NCI-H460 (cell line): ENCODE measurements around the gene ZMIZ1. TPM values are rescaled to one million over a fixed set of nuclear protein-coding genes. Genes with fewer than 3 reads are reported as not detected.
A peak's percentile ranks its signal among the peaks of the same experiment; 100 is the strongest.

Experiments
- DNase-seq: peaks from one replicate; pipeline ENCODE4 v3.0.0-alpha.2; 2016; ENCODE audit warnings: low read depth; ENCODE audit errors: extremely low read depth
- total RNA-seq: library from RNA; depleted of rRNA; stranded (reverse); fragments of >200 nt; shearing (Covaris generic); gene quantifications from 2 replicates; pipeline ENCODE4 v1.2.3, GENCODE V29; 2014

The ZMIZ1 gene
- total RNA-seq, 1 experiment from 2014 or later = 33.8 TPM

GRCh38 chr10:79238606-79239005, 169.8 kb downstream of the ZMIZ1 start:
- DNase-seq = no peak

DNA sequence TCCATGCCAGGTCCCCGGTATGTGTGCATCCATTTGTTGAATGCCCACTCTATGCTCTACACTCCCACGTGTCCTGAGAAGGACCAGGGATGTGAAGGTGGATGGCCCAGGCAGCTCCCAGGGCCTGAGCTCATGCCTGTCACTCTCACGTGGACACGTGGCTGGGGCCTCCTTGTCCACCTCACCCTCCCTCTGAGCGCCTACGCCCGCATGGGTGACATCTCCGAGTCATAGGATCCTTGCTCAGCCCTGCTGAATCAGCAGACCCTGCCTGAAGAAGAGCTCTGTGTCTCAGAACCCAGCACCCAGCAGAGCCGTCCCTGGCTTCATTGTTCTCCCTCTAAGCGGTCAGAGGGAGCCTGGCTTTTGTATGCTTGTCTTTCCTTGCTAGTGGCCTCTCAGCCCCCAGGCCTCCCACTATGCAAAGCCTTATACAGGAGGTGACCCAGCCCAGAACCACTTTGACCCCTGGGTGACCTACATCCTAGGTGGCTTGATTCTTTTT, 170.6 kb downstream of the ZMIZ1 start:
- no peak for DNase-seq

DNA sequence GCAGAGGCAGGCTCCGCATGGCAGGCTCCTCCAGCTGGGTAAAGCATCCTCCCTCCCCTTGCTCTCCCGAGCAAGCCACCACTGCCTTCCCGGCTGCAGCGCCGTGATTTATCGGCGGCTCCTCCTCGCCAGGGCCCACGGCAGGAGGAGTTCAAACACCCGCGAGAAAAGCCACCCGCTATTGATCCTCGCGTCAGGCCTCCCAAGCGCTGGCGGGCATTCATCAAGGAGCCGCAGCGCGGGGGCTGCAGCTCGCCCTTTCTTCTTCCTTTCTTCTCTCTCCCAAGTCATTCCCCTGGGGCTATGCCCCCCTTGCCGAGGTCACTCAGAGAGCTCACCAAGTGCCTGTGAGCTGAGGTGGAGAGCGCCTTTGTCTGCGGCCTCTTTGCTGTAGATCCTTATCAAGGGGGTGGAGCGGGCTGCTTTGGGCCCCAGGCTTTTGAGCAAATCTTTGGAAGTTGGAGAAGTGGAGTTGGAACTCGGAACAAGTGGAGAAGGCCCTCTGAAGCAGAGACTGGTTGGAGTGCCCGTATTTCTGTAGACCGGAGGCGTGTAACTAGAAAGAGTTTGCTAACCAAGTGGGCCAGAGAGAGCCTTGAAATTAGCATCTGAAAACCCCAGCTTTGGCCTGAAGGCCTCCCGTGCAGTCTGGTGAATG, 171.3 kb downstream of the ZMIZ1 start:
- no peak for DNase-seq

DNA sequence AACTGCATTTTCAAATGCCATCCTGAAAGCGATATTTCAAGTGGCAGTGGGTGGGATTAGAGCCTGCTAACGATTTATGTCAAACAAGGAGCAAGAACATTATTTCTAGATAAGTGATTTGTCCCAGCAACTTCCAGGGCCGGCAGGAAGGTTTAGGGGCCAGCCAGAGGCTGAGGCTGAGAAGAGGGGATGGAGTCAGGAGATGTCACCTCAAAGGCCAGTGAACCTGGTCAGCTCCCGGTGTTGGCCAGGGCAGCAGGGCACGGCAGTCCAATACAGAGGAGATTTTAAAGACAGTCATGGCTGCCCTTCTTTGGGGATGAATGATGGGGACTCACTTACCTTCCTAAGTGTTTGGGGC, 172.8 kb downstream of the ZMIZ1 start:
- DNase-seq = no peak

- DNase-seq = no peak
These were observed 173.3 kb downstream of the ZMIZ1 start for GRCh38 chr10:79241990-79242619.

DNA sequence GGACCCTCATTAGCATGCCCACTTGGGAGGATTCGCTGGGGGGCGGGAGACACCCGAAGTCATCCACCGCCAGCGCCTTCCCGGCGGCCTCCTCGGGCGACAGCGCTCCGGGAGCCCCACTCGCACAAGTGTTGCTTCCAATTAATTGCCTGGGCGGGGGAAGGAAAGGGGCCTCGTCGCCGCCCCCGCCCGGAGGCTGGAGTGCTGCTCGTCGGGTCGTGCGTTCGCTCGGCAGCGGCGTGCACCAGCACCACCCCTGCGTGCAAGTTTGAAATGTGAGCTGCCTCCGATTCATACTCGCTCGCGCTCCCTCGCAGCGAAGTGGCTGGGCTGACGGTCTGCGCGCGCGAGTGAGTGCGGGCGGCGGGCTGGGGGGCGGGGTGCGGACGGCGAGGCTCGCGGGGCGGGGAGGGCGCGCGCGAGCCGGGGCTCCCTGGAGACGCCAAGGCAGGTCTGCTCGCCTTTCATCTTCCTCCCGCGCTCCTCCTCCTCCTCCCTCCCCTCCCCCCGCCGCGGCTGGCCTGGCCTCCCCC, 173.9 kb downstream of the ZMIZ1 start:
- peak; percentile 16 for DNase-seq

DNA sequence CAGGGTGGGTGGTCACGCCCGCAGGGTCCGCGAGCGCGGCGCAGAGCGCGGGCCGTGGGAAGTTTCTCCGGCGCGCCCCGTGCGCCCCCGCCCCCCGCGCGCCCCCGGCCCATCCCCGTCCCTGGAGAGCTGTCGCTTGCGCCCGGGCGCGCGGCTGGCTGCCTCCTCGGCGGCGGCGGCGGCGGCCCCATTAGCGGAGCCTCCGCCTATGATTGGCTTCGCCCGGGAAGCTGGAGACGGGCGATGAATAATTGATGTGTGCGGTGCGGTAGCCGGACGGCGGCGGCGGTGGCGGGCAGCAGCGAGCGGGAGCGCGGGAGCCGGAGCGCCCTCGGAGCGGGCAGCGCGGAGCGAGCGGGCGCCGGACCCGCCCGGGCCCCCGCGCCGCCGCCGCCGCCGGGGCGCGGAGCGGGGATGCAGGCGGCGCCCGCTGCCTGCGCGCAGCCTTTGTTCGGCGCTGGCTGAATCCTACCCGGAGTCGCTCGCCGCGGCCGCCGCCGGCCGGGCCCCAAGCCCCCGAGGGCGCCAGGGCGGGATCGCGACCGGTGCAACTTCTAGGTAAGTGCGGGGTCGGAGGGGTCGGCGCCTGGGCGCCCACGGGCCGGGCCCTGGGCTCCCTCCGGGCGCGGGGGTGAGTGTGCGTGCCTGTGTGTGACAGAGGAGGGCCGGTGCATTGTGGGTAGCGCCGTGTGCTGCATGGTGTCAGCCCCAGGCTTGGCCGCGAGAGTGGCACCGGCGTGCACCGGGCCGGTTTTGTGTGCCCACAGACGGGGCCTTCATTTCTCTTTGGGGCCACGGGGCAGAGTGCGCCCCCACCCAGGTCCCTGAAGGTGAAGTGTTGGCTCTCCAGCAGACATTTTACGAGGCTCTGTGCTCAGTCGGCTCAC, 174.7 kb downstream of the ZMIZ1 start:
- DNase-seq = no peak

- no peak for DNase-seq
These were observed 175.3 kb downstream of the ZMIZ1 start for GRCh38 chr10:79244068-79244442.

GRCh38 chr10:79244841-79245504, 176.2 kb downstream of the ZMIZ1 start:
- DNase-seq = no peak

DNA sequence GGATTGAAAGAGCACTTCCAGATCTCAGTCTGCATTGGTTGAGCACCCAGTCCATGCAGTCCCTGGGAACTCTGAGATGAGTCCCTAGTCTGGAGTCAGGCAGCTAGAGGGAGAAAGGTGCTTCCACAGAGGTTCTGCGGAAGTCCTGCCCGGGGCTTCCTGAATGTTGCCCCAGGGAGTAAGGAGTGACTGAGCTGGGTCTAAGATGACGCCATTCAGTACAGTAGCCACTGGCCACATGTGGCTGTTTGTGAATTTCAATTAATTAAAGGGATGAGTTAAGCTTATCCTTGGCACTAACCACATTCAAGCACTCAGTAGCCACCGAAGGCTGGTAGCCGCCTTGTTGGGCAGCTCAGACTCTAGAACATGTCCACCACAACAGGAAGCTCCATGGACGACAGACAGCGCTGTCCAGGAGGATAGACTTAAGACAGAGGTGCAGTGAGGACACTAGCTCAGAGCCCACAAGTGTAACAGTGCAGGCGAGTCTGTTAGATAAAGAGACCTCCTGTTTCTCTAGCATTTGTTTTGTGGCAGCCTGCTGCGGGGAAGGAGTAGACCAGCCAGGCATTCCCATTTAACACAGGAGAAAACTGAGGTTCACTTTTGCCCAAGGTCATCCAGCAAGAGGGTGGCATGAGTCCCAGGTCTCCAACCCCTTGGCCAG, 176.9 kb downstream of the ZMIZ1 start:
- DNase-seq = no peak

- no peak for DNase-seq
These were observed 177.4 kb downstream of the ZMIZ1 start for GRCh38 chr10:79246209-79246581.

DNA sequence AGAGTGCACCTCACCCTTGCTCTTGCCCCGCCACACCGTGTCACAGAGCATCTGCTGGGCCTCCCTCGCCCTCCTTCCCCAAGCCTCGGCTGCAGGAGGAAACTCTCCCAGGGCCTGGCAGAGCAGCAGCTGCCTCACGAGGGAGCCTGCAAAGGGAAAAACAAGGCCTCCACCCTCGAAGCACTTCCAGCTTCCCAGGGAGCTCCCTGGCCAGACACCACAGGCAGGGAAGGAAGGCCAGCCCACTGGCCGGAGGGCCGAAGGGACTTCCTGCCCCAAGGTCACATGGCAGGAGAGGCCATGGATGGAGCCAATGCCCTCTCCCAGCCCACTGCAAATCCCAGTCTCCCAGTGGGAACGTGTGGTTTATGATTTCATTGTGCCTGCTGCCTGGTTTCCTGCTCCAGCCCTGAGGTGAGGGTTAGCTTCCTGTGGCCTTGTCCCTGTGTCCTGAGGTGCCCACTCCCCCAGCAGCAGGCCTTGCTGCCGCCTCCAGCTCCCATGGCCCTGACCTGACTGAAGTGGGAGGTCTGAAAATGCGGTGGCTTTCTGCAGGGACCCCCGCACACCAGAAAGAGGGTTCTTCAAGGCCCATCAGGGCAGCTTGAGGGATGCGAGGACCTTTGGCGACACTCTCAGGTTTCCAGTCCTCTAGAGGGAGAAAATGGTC, 178.0 kb downstream of the ZMIZ1 start:
- no peak for DNase-seq

DNA sequence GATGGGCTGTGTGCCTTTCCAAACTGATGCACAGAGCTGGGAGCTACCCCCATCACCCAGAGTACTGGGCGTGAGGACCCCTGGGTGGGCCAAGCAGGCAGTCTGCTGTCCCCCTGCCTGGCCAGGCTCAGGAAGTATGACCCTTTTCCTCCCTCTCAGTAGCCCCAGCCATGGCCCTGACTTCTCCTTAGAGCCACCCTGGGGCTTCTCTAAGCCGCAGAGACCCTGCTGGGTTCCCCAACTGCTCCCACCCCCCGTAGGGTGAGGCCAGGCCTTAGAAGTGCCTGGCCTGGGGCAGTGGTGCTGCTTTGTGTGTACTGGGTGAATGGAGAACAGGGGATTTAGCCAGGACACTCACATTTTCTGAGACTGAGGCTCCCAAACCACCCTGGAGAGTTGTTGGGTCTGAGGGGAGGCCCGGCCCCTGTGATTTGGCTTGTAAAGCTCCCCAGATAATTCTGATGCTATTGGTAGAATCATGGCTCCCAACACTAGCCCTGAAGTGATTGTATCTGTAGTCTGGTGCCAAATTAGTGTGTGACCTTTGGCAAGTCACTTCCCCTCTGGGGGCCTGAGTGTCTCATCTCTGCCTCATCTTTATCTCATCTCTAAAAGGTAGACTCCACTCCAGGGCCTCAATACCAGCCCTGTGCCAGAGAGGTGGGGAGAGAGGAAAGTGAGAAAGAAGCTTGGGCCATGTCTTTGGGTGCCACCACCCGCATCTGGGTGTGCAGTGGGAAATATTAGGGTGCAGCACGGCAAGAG, 178.8 kb downstream of the ZMIZ1 start:
- no peak for DNase-seq

DNA sequence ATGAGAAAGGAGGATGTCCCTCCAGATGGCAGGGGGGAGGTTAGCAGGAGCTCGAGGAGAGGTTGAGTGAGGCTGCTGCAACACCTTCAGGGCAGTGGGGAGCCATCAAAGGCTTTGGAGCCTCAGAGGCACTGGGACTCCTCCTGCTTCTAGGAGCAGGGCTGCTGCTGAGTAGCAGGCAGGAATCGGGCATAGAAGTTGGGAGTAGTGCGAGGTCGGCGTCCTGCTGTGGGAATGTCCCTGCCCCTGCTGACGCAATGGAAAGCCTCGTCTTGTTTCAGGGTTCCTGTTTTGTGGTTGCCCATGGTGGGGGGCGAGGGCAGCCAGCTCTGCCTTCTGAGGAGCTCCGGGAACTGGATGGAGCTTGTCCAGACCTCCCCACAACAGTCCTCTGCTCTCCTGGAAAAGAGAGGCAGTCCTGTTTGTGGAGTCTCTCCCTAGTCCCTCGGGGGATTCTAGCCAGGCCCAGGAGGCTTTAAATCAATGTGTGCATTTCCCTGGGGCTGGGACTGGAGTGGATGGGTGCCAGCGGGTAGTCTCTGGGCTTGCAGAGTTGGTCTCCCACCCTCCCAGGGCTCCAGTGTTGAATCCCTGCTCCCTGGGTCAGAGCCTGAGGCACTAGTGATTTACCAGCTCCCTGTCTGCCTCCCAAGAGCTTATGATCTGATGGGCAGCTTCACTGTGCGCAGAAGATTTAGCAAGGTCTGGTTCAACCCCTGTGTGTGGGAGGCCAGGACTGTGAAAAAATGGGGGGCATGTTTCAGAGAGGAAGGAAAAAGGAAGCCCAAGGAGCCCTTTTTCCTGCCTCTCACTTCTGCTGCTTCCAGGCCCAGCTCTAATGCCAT, 179.8 kb downstream of the ZMIZ1 start:
- no peak for DNase-seq

DNA sequence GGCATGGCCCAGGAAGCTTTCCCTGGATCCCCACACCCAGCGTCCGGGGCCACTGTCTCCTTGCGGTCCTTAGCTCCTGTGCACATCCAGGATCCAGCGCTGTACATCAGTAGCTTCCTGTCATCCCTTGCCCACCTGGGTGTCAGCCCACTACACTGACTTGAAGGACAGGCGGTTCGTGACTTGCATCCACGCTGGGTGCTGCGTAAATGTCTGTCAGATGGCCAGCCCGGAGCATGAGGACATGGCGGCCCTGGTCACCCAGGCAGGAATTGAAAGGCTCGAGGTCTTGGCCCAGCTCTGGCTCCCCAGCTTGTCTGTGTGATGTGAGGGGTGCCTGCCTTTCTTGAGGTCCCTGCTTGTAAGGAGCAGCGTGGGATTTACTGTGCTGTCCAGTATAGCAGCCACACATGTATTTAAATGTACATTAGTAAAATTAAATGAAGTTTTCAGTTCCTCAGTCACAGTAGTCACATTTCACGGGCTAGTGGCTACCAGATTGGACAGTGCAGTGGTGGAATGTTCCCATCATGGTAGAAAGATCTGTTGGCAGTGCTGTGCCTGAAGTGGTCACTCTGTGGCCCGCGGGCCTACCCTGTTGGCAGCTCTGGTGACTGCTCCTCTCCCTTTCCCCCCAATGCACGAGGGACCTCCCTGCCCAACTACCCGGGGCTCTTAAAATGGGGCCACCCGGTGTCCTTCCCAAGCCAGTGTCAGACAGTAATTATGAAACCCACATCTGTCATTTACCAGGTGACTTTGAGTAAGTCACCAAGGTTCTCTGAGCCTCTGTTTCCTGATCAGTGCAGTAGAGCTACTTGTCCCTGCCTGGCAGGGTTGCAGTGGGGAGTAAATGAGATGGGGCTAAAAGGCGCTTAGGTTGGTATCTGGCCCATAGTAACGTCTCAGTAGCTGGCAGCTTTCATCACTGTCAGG, 180.7 kb downstream of the ZMIZ1 start:
- no peak for DNase-seq

DNA sequence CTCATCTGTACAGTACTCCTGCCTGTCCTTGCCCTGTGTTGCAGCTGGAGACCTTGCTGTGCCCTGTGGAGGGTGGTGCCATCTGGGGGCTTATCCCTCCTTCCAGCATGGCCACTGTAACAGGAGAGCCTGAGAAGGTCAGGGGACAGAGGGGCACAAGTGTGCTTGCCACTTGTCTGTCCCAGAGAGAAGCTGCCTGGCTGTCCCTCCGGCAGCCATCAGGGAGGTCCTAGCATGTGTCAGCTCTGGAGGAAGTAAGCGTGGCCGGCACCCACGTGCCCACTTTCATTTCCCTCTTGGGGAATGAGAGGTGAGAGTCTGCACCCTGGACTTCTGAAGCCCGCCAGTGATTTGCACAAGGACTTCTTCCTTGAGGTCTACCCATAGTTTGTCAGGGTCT, 181.5 kb downstream of the ZMIZ1 start:
- no peak for DNase-seq

DNA sequence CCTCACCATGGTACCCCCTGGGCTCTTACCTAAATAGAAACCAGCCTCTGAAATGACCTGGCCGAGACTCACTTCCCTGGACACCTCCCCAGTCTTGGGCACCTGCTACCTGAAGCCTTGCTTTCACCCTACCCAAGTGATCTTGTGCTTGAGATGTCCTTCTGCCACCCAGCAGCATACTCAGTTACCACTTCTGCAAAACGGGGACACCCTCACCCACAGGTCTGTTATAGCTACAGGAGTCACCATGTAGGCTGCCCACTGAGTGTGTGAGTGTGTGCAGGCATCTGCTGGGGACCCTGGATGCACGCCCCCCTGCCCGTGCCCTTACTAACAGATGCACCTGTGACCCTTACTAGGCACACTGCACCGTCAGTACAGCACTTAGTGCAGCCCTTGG, 183.7 kb downstream of the ZMIZ1 start:
- DNase-seq = no peak
